Renal cortical epithelial cell (primary cell): ENCODE data around the gene RHOBTB3. TPM values are rescaled to one million over a fixed set of nuclear protein-coding genes. Genes with fewer than 3 reads are reported as not detected.

Experiments used
- DNase-seq: peaks from one replicate; pipeline ENCODE4 v3.0.0-alpha.2; 2011; ENCODE audit warnings: low read depth
- total RNA-seq: library from RNA; depleted of rRNA; stranded (reverse); fragments of >200 nt; gene quantifications from 2 replicates; pipeline ENCODE4 v1.2.3, GENCODE V29; 2014

RHOBTB3 gene
- total RNA-seq, 1 donor from 2014 or later, result 183 TPM

DNA sequence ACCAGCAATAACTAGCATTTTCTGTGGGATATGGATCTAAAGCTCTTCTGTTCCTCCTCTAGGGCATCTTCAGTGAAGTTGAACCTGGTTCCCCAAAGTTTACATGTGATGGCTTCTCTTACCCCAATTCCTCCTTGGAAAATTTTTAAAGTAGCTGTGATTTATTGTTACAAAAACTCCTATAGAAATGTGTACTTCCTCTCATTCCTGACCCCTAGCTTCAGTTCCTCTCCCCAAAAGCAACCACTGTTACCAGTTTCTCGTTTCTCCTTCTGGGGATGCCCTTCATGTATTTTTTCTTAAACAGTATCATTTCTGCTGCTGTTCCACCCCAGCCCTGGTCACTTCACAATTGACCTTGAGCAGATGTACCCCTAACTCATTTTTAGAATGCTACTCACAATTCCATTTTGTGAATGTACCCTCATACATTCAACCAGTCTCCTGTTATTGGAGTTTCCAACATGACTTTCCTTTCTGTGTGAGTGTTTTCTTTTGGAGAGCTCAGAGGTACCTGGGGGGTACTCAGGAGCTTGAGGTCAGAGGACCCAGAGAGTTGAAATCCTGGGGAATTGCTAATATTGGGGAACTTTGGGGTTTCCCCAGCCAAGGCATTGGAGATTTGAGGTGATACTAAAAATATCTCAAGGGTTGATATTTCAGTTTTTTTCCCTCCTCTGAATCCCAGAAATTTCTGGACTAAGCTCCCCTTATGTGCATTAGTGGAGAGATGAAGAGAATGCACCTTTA lies 110.0 kb downstream of the RHOBTB3 start:
- DNase-seq, result no peak

DNA sequence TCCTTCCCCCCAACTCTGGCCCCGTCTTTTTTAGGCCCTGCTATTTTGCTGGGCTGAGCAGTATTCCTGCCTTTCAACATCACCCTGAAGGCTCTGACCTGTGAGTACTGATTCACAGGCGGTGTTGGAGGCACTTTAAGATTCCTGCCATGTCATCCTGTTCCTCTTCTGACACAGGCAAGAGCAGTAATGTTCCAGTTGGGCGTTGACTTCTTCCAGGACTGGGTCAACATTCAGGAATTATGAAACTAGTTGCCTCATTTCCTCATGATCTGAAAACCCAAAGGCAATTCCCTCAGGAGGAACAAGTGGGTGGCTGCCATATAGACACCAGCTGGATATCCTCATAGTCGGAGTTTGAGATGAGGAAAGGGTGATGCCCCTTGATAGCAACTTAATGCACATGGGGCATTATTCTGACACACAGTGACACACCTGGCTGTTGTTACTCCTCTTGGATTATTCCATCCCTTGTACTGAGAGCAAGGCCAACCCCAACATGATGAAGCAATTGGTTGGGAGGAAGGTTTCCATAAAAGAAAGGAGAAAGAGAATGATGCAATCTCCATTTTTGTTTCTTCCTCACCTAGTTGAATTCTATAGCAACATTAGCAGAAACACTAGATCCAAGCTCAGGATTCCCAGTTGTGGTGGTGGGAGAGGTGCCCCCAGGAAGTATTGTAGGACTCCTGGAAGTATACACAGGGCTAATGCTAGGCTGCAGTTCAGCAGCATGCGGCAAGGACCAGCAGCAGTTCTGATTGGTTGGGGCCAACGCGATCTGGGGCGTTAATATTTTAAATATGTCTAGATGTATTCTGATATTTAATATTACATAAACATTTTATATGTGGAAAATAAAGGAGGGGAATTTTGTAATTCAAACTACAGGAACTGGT lies 111.0 kb downstream of the RHOBTB3 start:
- peak; percentile 51 for DNase-seq

DNA sequence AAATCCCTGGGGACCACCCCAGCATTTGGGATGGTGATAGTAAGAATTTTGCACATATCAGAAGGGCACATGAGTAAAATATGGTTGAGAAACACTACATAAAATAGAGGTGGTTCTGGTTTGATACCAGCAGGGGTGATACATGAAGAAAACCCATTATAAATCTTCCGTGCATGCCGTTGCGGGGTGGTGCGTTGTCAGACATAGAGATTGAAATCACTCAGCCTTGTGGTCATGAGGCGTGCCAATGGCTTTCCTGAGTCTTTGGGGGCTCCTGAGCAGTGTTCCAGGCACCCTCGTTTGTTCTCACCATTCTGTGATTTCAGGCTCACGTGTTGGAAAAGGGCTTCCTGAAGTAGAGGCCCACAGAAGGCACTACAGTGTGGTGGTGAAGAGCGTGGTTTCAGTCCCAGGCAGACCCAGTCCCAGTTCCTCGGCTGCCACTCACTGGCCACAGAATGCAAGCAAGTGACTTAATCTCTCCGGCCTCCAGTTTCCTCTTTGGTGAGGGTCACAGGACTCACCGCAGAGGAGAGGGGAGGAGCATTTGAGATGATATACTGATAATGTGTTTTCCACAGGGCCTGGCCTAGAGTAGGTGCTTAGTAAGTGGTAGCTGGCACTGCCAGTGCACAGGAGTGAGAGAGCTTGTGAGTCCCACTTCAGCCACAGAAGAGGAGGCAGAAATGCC lies 111.9 kb downstream of the RHOBTB3 start:
- DNase-seq, result peak; percentile 82

DNA sequence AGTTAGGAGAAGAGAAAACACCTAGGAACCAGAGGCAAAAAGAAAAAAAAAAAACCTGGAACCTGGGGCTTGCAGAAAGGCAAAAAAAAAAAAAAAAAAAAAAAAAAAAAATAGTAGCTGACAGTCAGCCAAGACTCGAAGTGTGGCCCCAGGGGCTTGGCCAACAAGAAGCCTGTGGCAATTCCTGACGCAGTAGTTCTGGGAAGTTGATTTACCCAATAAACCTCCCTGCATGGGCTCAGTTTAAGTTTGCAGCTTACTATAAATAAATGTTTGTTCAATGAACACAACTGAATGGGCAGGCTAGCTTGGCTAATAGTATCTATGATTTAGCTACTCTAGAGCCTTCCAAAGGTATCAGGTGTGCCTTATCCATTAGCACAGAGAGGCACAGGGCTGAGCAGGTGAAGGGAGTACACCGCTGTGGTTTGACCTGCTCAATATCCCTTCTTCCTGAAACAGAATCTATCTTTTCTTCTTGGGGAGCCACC lies 112.6 kb downstream of the RHOBTB3 start:
- peak; percentile 67 for DNase-seq

DNA sequence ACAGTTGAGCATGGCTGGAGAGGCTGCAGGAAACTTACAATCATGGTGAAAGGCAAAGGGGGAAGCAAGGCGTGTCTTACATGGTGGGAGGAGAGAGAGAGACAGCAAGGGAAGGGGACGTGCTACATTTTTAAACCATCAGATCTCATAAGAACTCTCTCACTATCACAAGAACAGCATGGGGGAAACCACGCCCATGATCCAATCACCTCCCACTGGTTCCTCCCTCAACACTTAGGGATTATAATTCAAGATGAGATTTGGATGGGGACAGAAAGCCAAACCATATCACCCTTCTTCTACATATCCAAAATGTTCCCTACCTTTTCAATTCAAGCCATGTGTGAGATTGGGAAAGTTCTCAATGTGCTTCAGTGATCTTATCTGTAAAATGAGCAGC lies 114.3 kb downstream of the RHOBTB3 start:
- no peak for DNase-seq

Other genes starting within 250 kb of the RHOBTB3 start
- 99.8 and 118 TPM in 2 replicates for gene SKIC3, start 176.4 kb upstream of the RHOBTB3 start, total RNA-seq
- gene ARSK, start 176.2 kb upstream of the RHOBTB3 start, total RNA-seq, result 9.0 and 11.7 TPM in 2 replicates
- gene GPR150, start 111.2 kb upstream of the RHOBTB3 start, total RNA-seq, result 0.69 TPM in 1 of 2 replicates, not detected in the other
- gene RFESD, start 84.6 kb upstream of the RHOBTB3 start, total RNA-seq, result 1.2 and 2.4 TPM in 2 replicates
- 0.20 TPM in 1 of 2 replicates, not detected in the other for gene SPATA9, start 48.3 kb upstream of the RHOBTB3 start, total RNA-seq
- 43.6 and 74.3 TPM in 2 replicates for gene GLRX, start 91.4 kb downstream of the RHOBTB3 start, total RNA-seq
- gene ELL2, start 230.5 kb downstream of the RHOBTB3 start, total RNA-seq, result 31.1 and 38.6 TPM in 2 replicates